Endothelial cell of umbilical vein (primary cell): ENCODE results near the gene FAM163A.

Source experiments
- CTCF ChIP-seq, 2 donors: IDR thresholded peaks; 1 replicate in 1 of 2; 2 replicates in 1 of 2; pipeline ENCODE4 v1.5.1; 2011; ENCODE audit warnings: low read length in 2 of 2, mild to moderate bottlenecking in 2 of 2, moderate library complexity in 2 of 2, control low read depth in 1 of 2, inconsistent platforms in 1 of 2, low read depth in 1 of 2; ENCODE audit not compliant: insufficient read depth in 1 of 2; ENCODE audit errors: extremely low read depth in 1 of 2
- EZH2 ChIP-seq: IDR thresholded peaks from 2 replicates; pipeline ENCODE4 v1.6.1; 2012; ENCODE audit warnings: borderline replicate concordance, low read depth, mild to moderate bottlenecking, moderate library complexity, low read length, inconsistent platforms; ENCODE audit not compliant: severe bottlenecking
- FOS ChIP-seq: IDR thresholded peaks from 2 replicates; pipeline ENCODE4 v1.6.1; 2011; ENCODE audit warnings: mild to moderate bottlenecking, low read length, moderate library complexity, borderline replicate concordance; ENCODE audit not compliant: insufficient read depth
- GATA2 ChIP-seq: IDR thresholded peaks from 2 replicates; pipeline ENCODE4 v1.7.0; 2011; ENCODE audit warnings: low read depth, mild to moderate bottlenecking, moderate library complexity, mixed read lengths, low read length; ENCODE audit not compliant: insufficient read length, insufficient read depth
- JUN ChIP-seq: IDR thresholded peaks from 2 replicates; pipeline ENCODE4 v1.6.1; 2011; ENCODE audit warnings: borderline replicate concordance, low read depth; ENCODE audit not compliant: insufficient read length, insufficient read depth
- MAX ChIP-seq: IDR thresholded peaks from 2 replicates; pipeline ENCODE4 v1.6.1; 2011; ENCODE audit not compliant: insufficient read depth, insufficient read length
- POLR2A ChIP-seq: IDR thresholded peaks from 2 replicates; pipeline ENCODE4 v1.6.1; 2012; ENCODE audit warnings: low read depth, mild to moderate bottlenecking, control low read depth, low read length
- POLR2AphosphoS5 ChIP-seq: IDR thresholded peaks from 2 replicates; pipeline ENCODE4 v1.6.1; 2012; ENCODE audit warnings: low read depth, mild to moderate bottlenecking, control low read depth, low read length, moderate library complexity; ENCODE audit not compliant: insufficient read depth

- TF ChIP-seq POLR2A (no peak), CTCF (IDR thresholded peaks at IDR 0.05; ENCODE audit: extremely low read depth in 1 of 2, insufficient read depth in 1 of 2, low read depth in 1 of 2, low read length in 2 of 2) (peak; percentile 84 to 90), MAX (no peak), POLR2AphosphoS5 (no peak), JUN (no peak), GATA2 (no peak), EZH2 (no peak), FOS (no peak)
Observed at GRCh38 chr1:179809506-179810366, 66.6 kb downstream of the FAM163A start.
